Astrocyte (in vitro differentiated cells and primary cell): ENCODE measurements around the gene PPP1R36. TPM values are rescaled to one million over a fixed set of nuclear protein-coding genes. Genes with fewer than 3 reads are reported as not detected.
"Not testable (repeated sequence)": the region's sequence is repeated elsewhere in the genome, so short reads cannot be mapped to it uniquely, and the experiment has no call there.

Source experiments
- DNase-seq: peaks from one replicate; pipeline ENCODE4 v3.0.0-alpha.2; 2010; ENCODE audit warnings: low read depth
- FAIRE-seq: peaks from 2 replicates; lab custom pipeline; 2011; peaks lifted over from hg19 to GRCh38; lab: Jason Lieb, UNC
- H2AFZ ChIP-seq: 2 replicates; pipeline ENCODE4 v1.6.0; 2012; ENCODE audit warnings: low read depth, low read length, inconsistent platforms
- H3K27ac ChIP-seq: 2 replicates; pipeline ENCODE4 v1.5.1; 2011; ENCODE audit warnings: low read depth, low read length, inconsistent platforms
- H3K27me3 ChIP-seq: 2 replicates; pipeline ENCODE4 v1.6.0; 2011; ENCODE audit warnings: low read length, inconsistent platforms; ENCODE audit not compliant: insufficient read depth
- H3K36me3 ChIP-seq: 2 replicates; pipeline ENCODE4 v1.5.1; 2011; ENCODE audit warnings: low read length, inconsistent platforms; ENCODE audit not compliant: insufficient read depth
- H3K4me1 ChIP-seq: 2 replicates; pipeline ENCODE4 v1.5.1; 2011; ENCODE audit warnings: low read length, inconsistent platforms; ENCODE audit not compliant: insufficient read depth
- H3K4me2 ChIP-seq: 2 replicates; pipeline ENCODE4 v1.6.0; 2012; ENCODE audit warnings: low read length, inconsistent platforms
- H3K4me3 ChIP-seq: 2 replicates; pipeline ENCODE4 v1.5.1; 2011; ENCODE audit warnings: low read depth, mild to moderate bottlenecking, low read length, inconsistent platforms; ENCODE audit not compliant: insufficient read depth
- H3K79me2 ChIP-seq: 2 replicates; pipeline ENCODE4 v1.6.0; 2012; ENCODE audit warnings: mild to moderate bottlenecking, low read length, inconsistent platforms; ENCODE audit not compliant: insufficient read depth
- H3K9ac ChIP-seq: 2 replicates; pipeline ENCODE4 v1.6.0; 2012; ENCODE audit warnings: mild to moderate bottlenecking, low read length, inconsistent platforms
- H3K9me3 ChIP-seq: 2 replicates; pipeline ENCODE4 v1.5.1; 2012; ENCODE audit warnings: low read depth, mild to moderate bottlenecking, low read length, inconsistent platforms; ENCODE audit not compliant: insufficient read depth
- H4K20me1 ChIP-seq: 2 replicates; pipeline ENCODE4 v1.6.0; 2012; ENCODE audit warnings: low read length, inconsistent platforms; ENCODE audit not compliant: insufficient read depth
- H3K27ac Mint-ChIP-seq: one replicate; pipeline ENCODE4 v1.8.0; 2021; ENCODE audit warnings: mild to moderate bottlenecking, mixed read lengths; ENCODE audit not compliant: unreplicated experiment
- H3K27me3 Mint-ChIP-seq: one replicate; pipeline ENCODE4 v1.8.0; 2021; ENCODE audit warnings: low read depth, mixed read lengths; ENCODE audit not compliant: unreplicated experiment
- H3K36me3 Mint-ChIP-seq: one replicate; pipeline ENCODE4 v1.8.0; 2021; ENCODE audit warnings: low read depth, mixed read lengths; ENCODE audit not compliant: unreplicated experiment
- H3K4me1 Mint-ChIP-seq: one replicate; pipeline ENCODE4 v1.8.0; 2021; ENCODE audit warnings: low read depth, mixed read lengths; ENCODE audit not compliant: unreplicated experiment
- H3K4me3 Mint-ChIP-seq: one replicate; pipeline ENCODE4 v1.8.0; 2021; ENCODE audit warnings: mild to moderate bottlenecking, moderate library complexity, mixed read lengths; ENCODE audit not compliant: unreplicated experiment
- H3K9me3 Mint-ChIP-seq: one replicate; pipeline ENCODE4 v1.8.0; 2021; ENCODE audit warnings: mild to moderate bottlenecking, mixed read lengths; ENCODE audit not compliant: unreplicated experiment
- EZH2 ChIP-seq: IDR thresholded peaks from 2 replicates; pipeline ENCODE4 v1.6.1; 2012; ENCODE audit warnings: mild to moderate bottlenecking, low read length, inconsistent platforms; ENCODE audit not compliant: insufficient read depth
- total RNA-seq: library from RNA; stranded (reverse); gene quantifications from 2 replicates; pipeline ENCODE4 v1.2.1, GENCODE V29; 2021
- TF ChIP-seq, protein P1 (sequence below): IDR thresholded peaks from 2 replicates; pipeline ENCODE4 v1.5.1; 2011; ENCODE audit warnings: low read depth, mild to moderate bottlenecking, inconsistent platforms, low read length, moderate library complexity; ENCODE audit not compliant: insufficient read depth

Gene PPP1R36
- total RNA-seq, 1 donor from 2014 or later, result 0.91 TPM

DNA sequence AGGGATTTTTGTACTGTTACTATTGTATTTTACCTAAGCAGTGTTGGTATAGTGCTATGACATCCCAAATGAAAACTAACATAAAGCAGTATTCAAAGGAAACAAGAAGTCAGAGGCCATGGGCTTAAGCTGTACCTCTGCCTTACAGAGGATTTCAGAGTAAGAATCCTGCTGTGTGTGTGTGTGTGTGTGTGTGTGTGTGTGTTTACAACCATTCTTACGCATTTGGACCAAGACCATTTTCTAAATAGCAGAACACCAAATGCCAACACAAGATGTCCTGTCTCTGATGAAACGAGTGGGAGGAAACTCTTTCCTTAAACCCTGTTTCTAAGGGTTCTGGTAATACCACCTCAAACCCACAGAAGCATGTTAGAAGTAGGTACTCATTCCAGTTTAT is 64.4 kb downstream of the PPP1R36 start:
- no peak overlapping the region for H3K27ac ChIP-seq
- no peak overlapping the region for H3K9ac ChIP-seq
- no peaks in the 10 kb centered on the region for H3K36me3 ChIP-seq
- peaks cover 15% of the 10 kb centered on the region for H3K4me1 ChIP-seq
- H3K4me3 ChIP-seq, result no peak overlapping the region
- no peaks in the 10 kb centered on the region for H4K20me1 ChIP-seq
- Mint-ChIP-seq H3K9me3 (no peaks in the 10 kb centered on the region), H3K4me1 (peaks cover 25% of the 10 kb centered on the region), H3K27ac (no peak overlapping the region), H3K36me3 (no peaks in the 10 kb centered on the region), H3K27me3 (no peaks in the 10 kb centered on the region), H3K4me3 (no peak overlapping the region)
- TF ChIP-seq EZH2, result no peak
- TF ChIP-seq, protein P1, sequence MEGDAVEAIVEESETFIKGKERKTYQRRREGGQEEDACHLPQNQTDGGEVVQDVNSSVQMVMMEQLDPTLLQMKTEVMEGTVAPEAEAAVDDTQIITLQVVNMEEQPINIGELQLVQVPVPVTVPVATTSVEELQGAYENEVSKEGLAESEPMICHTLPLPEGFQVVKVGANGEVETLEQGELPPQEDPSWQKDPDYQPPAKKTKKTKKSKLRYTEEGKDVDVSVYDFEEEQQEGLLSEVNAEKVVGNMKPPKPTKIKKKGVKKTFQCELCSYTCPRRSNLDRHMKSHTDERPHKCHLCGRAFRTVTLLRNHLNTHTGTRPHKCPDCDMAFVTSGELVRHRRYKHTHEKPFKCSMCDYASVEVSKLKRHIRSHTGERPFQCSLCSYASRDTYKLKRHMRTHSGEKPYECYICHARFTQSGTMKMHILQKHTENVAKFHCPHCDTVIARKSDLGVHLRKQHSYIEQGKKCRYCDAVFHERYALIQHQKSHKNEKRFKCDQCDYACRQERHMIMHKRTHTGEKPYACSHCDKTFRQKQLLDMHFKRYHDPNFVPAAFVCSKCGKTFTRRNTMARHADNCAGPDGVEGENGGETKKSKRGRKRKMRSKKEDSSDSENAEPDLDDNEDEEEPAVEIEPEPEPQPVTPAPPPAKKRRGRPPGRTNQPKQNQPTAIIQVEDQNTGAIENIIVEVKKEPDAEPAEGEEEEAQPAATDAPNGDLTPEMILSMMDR, result no peak
- H3K27me3 ChIP-seq, result no peaks in the 10 kb centered on the region
- H2AFZ ChIP-seq, result no peak overlapping the region
- H3K4me2 ChIP-seq, result no peak overlapping the region
- DNase-seq, result no peak
- no peaks in the 10 kb centered on the region for H3K79me2 ChIP-seq
- no peaks in the 10 kb centered on the region for H3K9me3 ChIP-seq
- FAIRE-seq, result no peak

DNA sequence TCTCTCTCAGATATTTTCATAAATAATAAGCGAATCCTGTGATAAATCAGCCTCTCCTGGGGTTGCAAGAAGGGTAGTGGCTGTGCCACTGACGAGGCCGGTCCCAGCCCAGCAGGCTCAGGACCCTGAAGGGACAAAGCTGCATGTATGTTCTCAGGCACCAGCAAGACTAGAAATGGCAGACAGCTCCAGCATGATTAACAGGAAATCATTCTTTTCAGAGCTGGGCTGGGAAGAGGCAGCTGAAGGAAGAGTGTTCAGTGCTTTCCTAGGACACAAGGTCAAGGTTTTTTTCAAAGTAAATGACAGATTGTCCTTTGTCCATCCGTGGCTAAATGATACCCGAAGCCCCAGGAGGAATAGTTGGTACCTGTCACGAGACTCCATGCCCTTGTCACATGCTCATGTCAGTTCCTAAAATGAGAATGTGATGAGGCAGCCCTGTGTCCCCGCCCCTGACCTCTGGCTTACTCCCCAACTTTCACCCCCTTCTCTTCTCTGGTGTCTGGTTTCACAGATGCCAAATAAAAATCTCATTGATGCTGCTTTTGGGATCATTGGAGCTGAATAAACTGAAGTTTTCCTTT is 65.1 kb downstream of the PPP1R36 start:
- Mint-ChIP-seq H3K9me3 (no peaks in the 10 kb centered on the region), H3K4me3 (no peak overlapping the region), H3K27ac (peak overlapping the region; percentile 5), H3K4me1 (peaks cover 28% of the 10 kb centered on the region), H3K36me3 (no peaks in the 10 kb centered on the region), H3K27me3 (no peaks in the 10 kb centered on the region)
- H4K20me1 ChIP-seq, result no peaks in the 10 kb centered on the region
- no peaks in the 10 kb centered on the region for H3K79me2 ChIP-seq
- DNase-seq, result no peak
- H3K4me1 ChIP-seq, result peaks cover 15% of the 10 kb centered on the region
- no peak overlapping the region for H3K4me3 ChIP-seq
- no peak overlapping the region for H3K27ac ChIP-seq
- TF ChIP-seq, protein P1, result no peak
- no peak for TF ChIP-seq EZH2
- no peak for FAIRE-seq
- H2AFZ ChIP-seq, result no peak overlapping the region
- no peaks in the 10 kb centered on the region for H3K36me3 ChIP-seq
- H3K9ac ChIP-seq, result no peak overlapping the region
- H3K9me3 ChIP-seq, result no peaks in the 10 kb centered on the region
- H3K4me2 ChIP-seq, result no peak overlapping the region
- no peaks in the 10 kb centered on the region for H3K27me3 ChIP-seq

DNA sequence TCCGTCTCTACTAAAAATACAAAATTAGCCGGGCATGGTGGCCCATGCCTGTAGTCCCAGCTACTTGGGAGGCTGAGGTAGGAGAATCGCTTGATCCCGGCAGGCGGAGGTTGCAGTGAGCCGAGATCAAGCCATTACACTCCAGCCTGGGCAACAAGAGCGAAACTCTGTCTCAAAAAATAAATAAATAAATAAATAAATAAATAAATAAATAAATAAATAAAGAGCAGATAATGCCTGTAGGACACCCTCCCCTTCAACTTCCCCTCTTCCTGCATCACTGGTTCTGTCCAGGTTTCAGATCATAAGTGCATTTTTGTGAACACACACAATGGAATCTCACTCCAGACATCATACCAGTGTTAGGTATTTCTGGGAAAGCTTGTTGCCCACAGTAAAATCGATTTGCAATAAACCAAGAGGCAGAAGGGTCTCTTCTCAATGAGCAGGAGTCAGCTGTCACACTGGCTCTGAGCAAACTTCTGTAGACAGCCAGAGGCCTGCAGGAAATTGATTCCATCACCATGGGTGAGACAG is 68.2 kb downstream of the PPP1R36 start:
- H3K27me3 Mint-ChIP-seq, H3K9me3 ChIP-seq, H3K79me2 ChIP-seq, H4K20me1 ChIP-seq, H3K4me3 ChIP-seq, H3K4me1 ChIP-seq, H3K36me3 ChIP-seq, H3K9ac ChIP-seq, H3K9me3 Mint-ChIP-seq, H3K36me3 Mint-ChIP-seq, H2AFZ ChIP-seq, H3K4me3 Mint-ChIP-seq, H3K27ac ChIP-seq, FAIRE-seq, H3K27ac Mint-ChIP-seq, H3K4me2 ChIP-seq, H3K27me3 ChIP-seq: not testable (repeated sequence)
- DNase-seq, result peak; percentile 60
- peaks cover 17% of the 10 kb centered on the region for H3K4me1 Mint-ChIP-seq
